GM13976 (cell line): ENCODE data around the gene SUN5.

Experiments used
- DNase-seq: peaks from one replicate; pipeline ENCODE4 v3.0.0; 2012; ENCODE audit warnings: low spot score
- in situ Hi-C: fragments of 300-500 bp; cut with MboI; formaldehyde crosslinking; loops from one replicate; pipeline ENCODE4 v1.12.0; 2022; ENCODE audit warnings: low sequenced_read_pairs, mixed read lengths, inconsistent platforms; ENCODE audit not compliant: unreplicated experiment
- TF ChIP-seq, protein P1 (sequence below): IDR thresholded peaks from 2 replicates; pipeline ENCODE4 v1.5.1; 2012; ENCODE audit warnings: borderline replicate concordance, mild to moderate bottlenecking; ENCODE audit not compliant: insufficient read depth; ENCODE audit errors: extremely low read depth, missing control alignments, control extremely low read depth

Gene SUN5

DNA sequence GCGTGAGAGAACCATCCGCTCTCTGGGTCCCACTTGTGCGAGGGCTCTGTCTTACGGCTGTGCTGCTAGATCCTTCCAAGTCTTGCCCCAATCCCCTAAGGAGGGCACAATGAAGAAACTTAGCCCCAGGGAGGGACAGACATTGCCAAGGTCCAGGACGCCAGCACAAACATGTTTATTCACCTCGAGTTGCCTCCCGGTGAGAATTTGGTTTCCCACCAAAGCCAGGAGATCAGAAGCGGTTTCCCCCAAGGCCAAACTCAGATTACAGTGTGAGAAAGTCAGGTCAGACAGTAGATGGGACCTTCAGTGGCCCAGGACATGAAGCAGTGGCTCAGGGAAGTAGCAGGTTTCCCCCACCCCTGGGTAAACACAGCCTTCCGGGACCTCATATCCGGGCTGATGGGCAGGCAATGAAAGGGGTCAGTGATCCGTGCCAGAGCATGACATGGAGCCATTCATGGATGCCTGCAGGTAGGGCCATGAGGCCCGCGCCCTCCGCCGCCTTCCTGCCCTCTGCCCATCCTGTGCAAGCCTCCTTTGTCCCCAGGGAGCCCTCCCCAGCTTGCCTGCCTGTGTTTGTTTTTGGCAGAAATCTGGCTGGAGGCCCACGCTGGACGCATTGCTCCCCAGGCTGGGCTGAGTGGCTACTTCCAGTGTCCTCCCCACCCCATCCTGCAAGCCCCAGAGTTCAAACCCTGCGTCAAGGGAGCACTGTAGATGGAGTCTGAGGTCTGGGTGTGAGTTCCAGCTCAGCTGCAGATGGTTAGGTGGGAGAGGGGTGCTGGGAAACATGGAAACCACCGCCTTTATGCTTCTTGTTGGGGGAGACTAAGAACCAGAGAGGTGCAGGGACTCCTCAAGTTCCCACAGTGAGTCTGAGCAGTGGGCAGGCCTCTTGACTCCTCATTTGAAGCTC is 5.2 kb upstream of the SUN5 start:
- TF ChIP-seq, protein P1, sequence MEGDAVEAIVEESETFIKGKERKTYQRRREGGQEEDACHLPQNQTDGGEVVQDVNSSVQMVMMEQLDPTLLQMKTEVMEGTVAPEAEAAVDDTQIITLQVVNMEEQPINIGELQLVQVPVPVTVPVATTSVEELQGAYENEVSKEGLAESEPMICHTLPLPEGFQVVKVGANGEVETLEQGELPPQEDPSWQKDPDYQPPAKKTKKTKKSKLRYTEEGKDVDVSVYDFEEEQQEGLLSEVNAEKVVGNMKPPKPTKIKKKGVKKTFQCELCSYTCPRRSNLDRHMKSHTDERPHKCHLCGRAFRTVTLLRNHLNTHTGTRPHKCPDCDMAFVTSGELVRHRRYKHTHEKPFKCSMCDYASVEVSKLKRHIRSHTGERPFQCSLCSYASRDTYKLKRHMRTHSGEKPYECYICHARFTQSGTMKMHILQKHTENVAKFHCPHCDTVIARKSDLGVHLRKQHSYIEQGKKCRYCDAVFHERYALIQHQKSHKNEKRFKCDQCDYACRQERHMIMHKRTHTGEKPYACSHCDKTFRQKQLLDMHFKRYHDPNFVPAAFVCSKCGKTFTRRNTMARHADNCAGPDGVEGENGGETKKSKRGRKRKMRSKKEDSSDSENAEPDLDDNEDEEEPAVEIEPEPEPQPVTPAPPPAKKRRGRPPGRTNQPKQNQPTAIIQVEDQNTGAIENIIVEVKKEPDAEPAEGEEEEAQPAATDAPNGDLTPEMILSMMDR, result no peak
- DNase-seq, result no peak
- in situ Hi-C loops, result no loop called here

DNA sequence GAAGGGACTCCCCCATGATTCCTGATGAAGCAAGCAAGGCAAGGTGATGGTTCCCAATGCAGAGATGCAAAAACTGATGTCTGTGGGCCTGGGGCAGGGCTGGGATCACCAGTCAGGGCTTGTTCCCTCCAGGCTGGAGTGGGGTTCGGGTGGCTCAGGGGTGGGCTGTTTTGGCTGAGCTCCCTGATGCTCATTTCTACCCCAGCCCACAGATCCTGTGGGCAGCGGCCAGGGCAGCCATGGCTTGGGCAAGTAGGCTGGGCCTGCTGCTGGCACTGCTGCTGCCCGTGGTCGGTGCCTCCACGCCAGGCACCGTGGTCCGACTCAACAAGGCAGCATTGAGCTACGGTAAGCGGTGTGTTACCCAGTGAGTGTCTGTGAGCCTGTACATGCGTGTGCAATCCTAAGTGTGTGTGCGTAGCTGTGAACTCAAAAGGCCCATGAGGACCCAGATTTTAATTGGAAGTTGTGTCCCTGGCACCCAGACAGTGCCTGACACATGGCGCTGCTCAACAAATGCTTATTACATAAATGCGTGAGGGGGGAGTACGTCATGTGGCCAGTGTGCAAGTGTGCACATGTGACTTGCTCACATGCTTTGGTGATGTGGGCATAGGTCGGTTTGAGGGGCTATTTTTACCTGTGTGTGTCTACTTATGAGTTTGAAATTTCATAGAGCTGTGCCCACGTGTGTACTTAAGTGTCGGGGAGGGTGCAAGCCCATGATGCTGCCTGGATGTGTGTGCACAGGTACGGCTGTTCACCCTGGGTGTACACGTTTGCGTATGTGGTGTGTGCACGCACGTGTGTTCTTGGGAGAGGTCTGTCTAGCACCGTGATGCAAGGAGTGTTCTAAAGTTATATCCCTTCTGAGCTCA is 4.3 kb upstream of the SUN5 start:
- TF ChIP-seq, protein P1, result no peak
- in situ Hi-C loops, result no loop called here
- DNase-seq, result no peak

DNA sequence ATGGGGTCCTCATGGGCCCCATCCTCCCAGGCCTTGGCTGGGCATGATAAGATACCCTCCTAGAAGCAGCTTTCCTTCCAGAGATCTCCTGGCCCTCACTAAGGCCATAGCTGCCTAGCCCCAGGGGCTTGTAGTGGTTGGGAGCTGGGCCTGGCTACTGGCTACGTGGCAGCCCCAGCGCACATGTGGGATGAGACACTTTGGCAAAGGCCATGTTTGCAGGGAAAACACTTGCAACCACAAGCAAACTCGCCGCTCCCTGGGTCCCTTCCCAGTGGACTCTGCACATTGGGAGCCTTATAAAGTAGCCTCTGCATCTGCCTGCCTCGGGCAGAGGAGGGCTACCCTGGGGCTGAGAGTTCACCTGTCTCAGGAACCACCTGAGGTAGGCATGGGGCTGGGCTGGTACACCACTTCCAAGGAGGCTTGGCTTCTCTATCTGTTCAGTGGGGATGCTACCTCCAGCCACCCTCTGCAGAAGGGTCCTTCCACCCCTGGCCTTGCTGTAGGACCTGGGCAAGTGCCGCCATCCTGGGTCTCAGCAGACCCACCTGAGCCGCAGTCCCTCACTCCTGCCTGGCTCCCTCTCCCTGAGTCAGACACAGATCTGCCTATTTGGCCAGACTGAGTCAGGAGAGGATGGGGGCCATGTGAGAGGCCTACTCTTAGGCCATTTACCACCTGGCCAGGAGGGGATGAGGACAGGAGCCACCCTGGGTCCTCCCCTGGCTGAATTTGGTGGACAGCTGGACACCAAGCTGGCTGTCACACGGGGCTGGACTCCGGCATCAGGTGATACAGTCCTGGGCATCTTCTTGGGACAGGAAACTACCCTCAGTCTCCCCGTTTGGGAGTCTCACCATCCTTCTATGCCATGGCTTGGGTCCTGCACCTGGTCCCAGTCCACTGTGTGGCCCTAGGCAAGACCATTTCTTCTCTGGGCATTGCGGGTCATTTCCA is 3.4 kb upstream of the SUN5 start, which contains the start of gene BPIFB2:
BPIFB2 (plus strand) TSS at position 329 of the 960 bp plus-strand sequence. CDS start 871 bp downstream, outside the sequence.
- TF ChIP-seq, protein P1, result no peak
- in situ Hi-C loops, result no loop called here
- no peak for DNase-seq

DNA sequence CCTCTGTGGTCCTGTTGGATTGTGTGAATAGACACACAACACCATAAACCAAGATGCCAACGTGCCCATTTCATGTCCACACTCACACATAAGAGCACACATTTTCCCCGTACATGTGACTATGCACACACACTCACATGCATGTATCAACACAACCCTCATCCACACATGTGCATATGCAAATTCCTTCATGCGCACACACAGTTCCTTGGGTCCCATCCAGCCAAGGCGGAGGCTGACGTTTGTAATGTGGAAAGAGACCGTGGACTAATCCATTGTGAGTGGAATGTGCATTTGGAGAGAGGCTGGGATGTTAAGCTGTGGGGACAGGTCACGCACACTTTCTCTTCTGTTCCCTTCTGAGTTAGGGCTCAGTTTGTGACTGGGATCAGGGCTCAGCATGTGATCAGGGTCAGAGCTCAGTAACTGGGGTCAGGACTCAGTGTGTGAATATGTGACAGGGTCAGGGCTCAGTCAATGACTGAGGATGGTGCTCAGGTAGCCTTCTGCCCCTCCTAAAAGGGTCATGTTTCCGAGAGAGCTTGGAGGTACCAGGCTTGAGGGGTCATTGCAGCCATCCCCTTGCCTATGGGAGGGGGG is 2.6 kb upstream of the SUN5 start:
- TF ChIP-seq, protein P1, result no peak
- in situ Hi-C loops, result no loop called here

DNA sequence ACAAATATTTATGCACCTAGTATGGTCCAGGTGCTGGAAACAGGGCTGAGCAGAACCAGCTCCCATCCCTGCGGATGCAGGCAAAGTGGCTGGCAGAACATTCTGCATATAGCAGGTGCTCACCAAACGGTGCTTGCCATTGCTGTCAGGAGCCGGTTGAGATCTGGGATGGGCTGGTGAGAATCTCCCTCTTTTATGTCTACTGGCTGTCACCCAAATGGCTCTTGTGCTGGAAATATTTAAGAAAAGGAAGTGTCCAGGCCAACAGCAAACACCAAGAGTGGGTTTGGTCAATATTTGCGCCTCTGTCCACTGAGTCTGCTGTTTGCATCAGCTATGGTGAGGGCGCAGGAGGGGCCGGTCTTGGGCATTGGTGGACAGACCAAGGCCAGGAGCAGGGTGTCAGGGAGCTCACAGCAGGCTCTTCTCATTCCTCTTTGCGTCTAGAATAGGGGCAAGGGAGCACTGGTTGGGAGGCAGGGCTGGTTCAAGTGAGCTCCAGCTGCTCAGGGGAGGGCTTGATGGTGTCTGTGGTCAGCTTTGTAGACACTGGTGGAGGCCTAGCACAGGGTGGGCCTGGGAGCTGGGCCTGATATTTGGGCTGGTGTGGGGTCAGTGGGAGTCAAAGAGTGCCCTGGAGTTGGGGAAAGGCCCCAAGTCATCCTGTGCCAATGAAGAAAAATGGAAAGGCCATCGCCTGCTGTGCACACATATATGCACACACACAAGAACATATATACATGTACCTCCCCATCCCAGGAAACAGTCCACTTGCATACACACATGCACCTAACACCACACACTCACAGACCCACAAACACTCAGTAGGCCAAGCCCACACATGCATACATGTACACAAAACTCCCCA is 1.9 kb upstream of the SUN5 start:
- TF ChIP-seq, protein P1, result no peak
- DNase-seq, result no peak
- in situ Hi-C loops, result no loop called here

More for the DNA sequence above, 2.6 kb upstream of the SUN5 start:
- DNase-seq, result no peak
